Measurements from ENCODE around the gene CWC22.

GRCh38 chr2:179913809-179914208 lies 93.3 kb downstream of the CWC22 start:
- TF ChIP-seq POLR2A (IDR thresholded peaks at IDR 0.05; ENCODE audit: low read depth, low read length) = no peak
- no peak for TF ChIP-seq CTCF (IDR thresholded peaks at IDR 0.05; ENCODE audit: extremely low read depth in 1 of 2, insufficient read depth in 1 of 2, low read depth in 1 of 2, low read length in 2 of 2)
- TF ChIP-seq EZH2 (IDR thresholded peaks at IDR 0.05; ENCODE audit: borderline replicate concordance, low read depth, low read length, severe bottlenecking) = no peak
- no peak for TF ChIP-seq FOS (IDR thresholded peaks at IDR 0.05; ENCODE audit: borderline replicate concordance, insufficient read depth, low read length)
- TF ChIP-seq POLR2AphosphoS5 (IDR thresholded peaks at IDR 0.05; ENCODE audit: insufficient read depth, low read depth, low read length) = no peak
- TF ChIP-seq MYC (IDR thresholded peaks at IDR 0.05; ENCODE audit: low read depth, low read length) = no peak
